ENCODE data around the gene C6orf141. TPM values are rescaled to one million over a fixed set of nuclear protein-coding genes. Genes with fewer than 3 reads are reported as not detected.

Gene C6orf141
- total RNA-seq, 1 donor from 2014 or later = 11.6 TPM

DNA sequence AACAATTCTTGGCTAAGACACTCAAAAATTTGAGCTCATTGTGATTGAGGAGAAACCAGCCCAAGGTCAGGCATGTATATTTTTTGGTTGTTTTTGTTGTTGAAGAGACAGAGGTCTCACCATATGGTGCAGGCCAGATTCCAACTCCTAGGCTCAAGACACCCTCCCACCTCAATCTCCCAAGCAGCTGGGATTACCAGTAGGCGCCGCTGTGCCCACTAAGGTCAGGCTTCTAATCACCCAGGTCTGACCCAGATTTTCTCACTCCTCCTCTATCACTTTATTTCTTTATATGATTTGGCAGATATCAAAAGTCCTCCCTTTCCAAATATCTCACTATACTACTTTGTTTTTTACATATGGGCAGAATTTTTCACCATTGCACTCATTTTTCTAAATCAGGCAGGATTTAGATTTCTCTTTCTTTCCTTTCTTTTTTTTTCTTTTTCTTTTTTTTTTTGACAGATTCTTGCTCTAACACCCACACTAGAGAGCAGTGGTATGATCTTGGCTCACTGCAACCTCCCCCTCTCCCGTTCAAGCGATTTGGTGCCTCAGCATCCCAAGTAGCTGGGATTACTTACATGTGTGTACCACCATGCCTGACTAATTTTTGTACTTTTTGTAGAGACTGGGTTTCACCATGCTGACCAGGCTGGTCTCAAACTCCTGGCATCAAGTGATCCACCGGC, 1.7 kb upstream of the C6orf141 start:
- no peak for DNase-seq (ENCODE audit: low read depth)
- no peak overlapping the region for H3K4me3 ChIP-seq (ENCODE audit: low read depth, low read length)
- TF ChIP-seq, protein P1, sequence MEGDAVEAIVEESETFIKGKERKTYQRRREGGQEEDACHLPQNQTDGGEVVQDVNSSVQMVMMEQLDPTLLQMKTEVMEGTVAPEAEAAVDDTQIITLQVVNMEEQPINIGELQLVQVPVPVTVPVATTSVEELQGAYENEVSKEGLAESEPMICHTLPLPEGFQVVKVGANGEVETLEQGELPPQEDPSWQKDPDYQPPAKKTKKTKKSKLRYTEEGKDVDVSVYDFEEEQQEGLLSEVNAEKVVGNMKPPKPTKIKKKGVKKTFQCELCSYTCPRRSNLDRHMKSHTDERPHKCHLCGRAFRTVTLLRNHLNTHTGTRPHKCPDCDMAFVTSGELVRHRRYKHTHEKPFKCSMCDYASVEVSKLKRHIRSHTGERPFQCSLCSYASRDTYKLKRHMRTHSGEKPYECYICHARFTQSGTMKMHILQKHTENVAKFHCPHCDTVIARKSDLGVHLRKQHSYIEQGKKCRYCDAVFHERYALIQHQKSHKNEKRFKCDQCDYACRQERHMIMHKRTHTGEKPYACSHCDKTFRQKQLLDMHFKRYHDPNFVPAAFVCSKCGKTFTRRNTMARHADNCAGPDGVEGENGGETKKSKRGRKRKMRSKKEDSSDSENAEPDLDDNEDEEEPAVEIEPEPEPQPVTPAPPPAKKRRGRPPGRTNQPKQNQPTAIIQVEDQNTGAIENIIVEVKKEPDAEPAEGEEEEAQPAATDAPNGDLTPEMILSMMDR (conservative IDR thresholded peaks at IDR 0.05; ENCODE audit: low read depth, low read length) = peak; percentile 20

- TF ChIP-seq, protein P1 (conservative IDR thresholded peaks at IDR 0.05; ENCODE audit: low read depth, low read length) = no peak
- H3K4me3 ChIP-seq (ENCODE audit: low read depth, low read length) = peak overlapping the region; percentile 85
- DNase-seq (ENCODE audit: low read depth) = no peak
Measured at GRCh38 chr6:49549691-49550491, 577 bp upstream of the C6orf141 start.

DNA sequence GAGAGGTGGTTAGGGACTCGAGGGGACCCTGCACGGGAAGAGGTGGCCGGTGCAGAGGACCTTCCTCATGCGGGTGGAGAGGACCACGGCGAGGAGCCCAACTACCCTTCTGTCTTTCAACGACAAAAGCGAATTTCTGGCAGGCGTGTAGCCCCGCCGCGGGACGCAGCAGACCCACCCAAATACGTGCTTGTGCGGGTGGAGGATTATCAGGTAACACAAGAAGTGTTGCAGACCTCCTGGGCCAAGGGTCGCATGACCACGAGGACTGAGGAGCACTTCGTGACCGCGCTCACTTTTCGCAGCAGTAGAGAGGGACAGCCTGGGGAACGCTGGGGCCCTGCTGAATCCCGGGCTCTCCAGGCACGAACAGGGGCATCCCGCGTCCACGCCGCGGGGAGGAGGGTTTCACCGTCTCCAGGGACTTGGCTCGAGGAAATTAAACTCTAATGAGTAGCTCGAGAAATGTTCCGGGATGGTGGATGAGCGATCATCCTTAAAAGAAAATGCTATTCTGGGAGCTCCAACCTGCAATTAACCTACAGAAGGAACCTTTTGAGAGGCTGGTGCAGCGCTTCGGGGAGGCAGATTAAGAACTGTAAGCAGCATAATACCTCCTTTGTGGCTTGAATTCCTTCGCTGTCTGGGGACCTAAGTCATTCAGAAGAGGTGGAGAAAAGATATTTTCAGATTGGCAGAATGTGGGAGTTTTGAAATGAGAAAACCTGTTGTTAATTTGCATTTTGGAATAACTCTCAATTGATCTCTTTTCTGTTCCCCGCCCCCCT, 804 bp downstream of the C6orf141 start:
- H3K4me3 ChIP-seq (ENCODE audit: low read depth, low read length) = peak overlapping the region; percentile 85
- no peak for DNase-seq (ENCODE audit: low read depth)
- TF ChIP-seq, protein P1 (conservative IDR thresholded peaks at IDR 0.05; ENCODE audit: low read depth, low read length) = no peak

- TF ChIP-seq, protein P1 (conservative IDR thresholded peaks at IDR 0.05; ENCODE audit: low read depth, low read length) = no peak
- DNase-seq (ENCODE audit: low read depth) = no peak
- peak overlapping the region; percentile 85 for H3K4me3 ChIP-seq (ENCODE audit: low read depth, low read length)
Measured at GRCh38 chr6:49551866-49552129, 1.3 kb downstream of the C6orf141 start.

- H3K4me3 ChIP-seq (ENCODE audit: low read depth, low read length) = peak overlapping the region; percentile 85
- TF ChIP-seq, protein P1 (conservative IDR thresholded peaks at IDR 0.05; ENCODE audit: low read depth, low read length) = no peak
- DNase-seq (ENCODE audit: low read depth) = no peak
Measured at GRCh38 chr6:49552596-49552995, 2.1 kb downstream of the C6orf141 start.

DNA sequence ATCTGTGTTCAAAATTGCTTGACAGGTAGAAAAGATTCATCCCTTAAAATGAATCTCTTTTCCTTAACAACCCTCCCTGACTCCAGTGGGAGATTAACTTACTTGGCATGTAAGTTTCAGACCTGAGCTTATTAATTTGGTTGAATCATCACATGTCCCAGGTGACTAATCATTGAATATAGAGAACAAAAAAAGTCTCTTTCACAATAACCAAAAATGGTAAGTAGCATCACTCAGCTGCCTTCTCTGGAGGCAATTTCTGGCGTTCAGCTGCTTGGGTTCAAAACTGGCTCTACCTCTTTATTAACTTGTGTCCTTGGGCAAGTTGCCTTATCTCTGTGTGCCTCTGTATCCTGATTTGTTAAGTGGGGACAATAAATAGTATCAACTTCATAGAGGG, 2.9 kb downstream of the C6orf141 start:
- DNase-seq (ENCODE audit: low read depth) = no peak
- H3K4me3 ChIP-seq (ENCODE audit: low read depth, low read length) = peak overlapping the region; percentile 85
- TF ChIP-seq, protein P1 (conservative IDR thresholded peaks at IDR 0.05; ENCODE audit: low read depth, low read length) = no peak
